Right renal cortex interstitium (tissue), 3 donors: ENCODE data around the gene STARD8. TPM values are rescaled to one million over a fixed set of nuclear protein-coding genes. Genes with fewer than 3 reads are reported as not detected.
"Not testable (repeated sequence)": the region's sequence is repeated elsewhere in the genome, so short reads cannot be mapped to it uniquely, and the experiment has no call there.

Experiments
- DNase-seq, 3 donors: peaks; one replicate each; pipeline ENCODE4 v3.0.0-alpha.2; 2013; ENCODE audit warnings: low read depth in 3 of 3, low spot score in 2 of 3
- polyA plus RNA-seq, 3 donors: library from polyadenylated mRNA; unstranded; fragments of 120-200 nt; gene quantifications; one replicate each; pipeline ENCODE4 v1.2.1, GENCODE V29; 2013; ENCODE audit not compliant: insufficient read length in 3 of 3

Gene STARD8
- polyA plus RNA-seq, 3 donors, result 16.3 to 19.3 (median 18.4) TPM

DNA sequence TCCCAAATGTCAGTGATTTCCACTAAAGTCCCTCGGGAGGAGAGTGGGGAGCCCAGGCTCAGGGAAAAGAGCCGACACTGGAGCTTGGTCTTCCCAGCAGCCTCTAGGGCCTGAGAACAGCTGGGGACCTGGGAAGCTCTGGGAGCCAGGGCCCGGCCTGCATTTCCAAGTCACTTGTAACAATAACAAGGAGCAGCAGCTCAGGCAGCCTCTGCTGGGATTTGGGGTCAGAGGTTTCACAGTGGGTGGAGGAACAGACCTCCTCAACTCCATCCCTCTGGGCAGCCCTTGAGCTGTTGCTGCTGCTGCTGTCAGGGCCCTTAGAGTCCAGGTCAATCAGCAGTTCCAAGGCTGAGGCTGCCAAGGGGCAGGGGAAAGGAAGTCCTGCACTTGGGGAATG, 11.1 kb downstream of the STARD8 start:
- no peak for DNase-seq

DNA sequence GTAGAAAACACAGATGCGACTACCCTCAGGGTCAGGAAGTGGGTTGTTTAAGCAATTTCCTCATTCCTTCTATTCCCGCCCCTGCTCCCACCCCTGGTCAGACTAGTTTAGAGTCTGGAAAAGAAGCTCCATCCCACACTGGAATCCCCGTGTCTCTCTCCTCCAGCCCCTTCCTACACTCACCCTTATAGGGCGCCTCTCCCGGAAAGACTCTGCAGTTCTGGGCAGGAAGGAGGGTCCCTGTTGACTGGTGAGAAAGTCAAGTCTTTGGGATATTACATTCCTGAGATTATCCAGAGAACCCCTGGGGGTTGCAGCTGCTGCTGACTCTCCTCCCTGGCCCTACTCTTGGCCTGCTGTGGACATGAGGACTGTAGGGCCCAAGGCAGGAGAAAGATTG, 11.9 kb downstream of the STARD8 start:
- DNase-seq, result no peak

- DNase-seq, result no peak
These were observed 12.3 kb downstream of the STARD8 start for GRCh38 chrX:68659786-68660185.

DNA sequence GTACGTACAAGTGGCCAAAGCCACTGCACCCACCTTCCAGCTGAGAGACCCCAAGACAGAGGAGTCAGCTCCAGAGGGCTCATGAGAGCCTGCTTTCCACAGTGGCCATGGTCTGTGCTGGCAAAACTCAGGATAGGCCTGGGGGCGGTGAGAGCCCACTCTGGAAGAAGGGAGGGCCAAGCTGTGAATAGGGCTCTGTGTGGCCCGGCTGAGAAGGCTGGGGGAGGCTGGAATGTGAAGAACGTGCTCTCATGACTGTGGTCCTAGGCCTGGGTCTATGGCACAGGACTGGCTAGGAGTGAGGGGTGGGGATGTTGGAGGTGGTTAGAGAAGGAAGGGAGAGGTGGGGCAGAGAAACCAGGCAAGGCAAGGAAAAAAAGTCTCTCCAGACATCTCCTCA, 13.3 kb downstream of the STARD8 start:
- DNase-seq, result no peak

DNA sequence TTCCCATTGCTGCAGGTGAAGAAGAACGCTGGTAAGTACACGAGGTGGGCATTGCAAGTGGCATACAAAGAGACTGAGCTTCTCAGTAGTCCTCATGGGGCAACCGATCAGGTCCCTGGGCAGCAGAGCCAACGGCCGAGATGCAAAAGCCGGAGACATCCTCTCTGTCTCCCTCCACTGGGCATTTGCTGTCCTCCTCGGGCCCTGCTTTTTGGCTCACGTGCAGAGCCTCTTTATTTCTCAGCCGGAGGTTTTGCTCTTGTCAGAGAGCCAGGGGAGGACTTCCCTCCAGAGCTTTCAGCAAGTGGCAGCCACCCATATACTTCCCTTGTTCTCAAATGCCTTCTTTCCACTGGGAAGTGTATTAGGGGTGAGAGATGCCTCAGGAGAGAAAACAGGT, 18.0 kb downstream of the STARD8 start:
- no peak for DNase-seq

GRCh38 chrX:68666580-68666979, 19.1 kb downstream of the STARD8 start:
- DNase-seq, result no peak

DNA sequence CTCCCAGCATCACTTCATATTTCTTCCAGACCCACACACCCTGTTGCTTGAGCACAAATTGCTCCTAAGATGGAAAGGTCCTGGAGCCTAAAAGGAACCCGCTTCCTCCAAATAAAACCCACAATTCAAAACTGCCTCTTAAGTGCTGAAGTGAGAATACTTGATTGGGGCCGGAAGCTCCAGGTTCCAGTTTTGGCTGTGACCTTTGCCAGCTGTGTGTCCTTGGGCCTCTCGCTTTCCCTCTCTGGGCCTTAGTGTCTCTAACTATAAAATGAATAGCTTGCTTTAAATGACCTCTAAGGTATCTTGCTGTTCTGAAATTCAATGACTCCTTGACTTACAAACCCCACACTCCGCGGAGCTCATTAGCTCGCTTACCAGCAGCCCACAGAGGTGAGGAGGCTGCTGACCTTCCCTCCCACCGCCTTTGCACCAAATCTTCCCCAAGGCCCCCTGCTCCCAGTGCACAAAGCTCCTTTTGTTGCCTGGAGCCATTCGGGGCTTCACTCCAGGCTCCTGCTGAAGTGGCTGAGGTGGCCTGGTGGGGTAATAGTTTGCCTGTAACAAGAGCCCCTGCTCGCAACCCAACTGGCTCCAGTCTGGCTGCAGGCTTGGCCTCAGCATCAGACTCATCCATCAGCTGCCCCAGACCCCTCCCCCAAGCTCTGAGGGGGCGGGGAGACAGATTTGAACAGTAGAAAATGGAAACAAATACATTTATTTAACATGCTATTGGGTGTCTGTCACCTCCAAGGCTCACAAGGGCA, 21.8 kb downstream of the STARD8 start:
- no peak for DNase-seq

GRCh38 chrX:68669871-68670270, 22.4 kb downstream of the STARD8 start:
- no peak for DNase-seq

GRCh38 chrX:68671221-68671620, 23.8 kb downstream of the STARD8 start:
- DNase-seq, result no peak

GRCh38 chrX:68672581-68673318, 25.3 kb downstream of the STARD8 start:
- no peak for DNase-seq

GRCh38 chrX:68675571-68675970, 28.1 kb downstream of the STARD8 start:
- no peak for DNase-seq

GRCh38 chrX:68676335-68676734, 28.9 kb downstream of the STARD8 start:
- no peak for DNase-seq

DNA sequence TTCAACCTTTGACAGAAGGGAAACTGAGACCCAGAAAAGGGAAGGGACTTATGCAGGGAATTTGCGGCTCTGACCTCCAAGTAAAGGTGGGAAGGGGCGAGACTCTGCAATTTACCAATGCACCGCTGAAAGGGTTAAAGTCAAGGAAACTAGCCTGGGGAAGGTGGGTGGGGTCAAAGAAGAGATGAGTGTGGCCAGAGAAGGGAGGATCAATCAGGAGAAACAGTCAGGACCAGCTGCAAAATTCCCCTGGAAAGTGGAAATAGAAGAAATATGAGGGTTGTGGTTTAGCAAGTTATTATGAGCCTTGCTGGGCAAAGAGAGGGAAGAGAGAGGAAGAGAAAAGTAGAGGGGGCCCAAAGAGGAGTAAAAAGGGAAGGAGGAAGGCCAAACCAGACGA, 30.5 kb downstream of the STARD8 start:
- DNase-seq, result no peak

GRCh38 chrX:68681443-68681941, 34.0 kb downstream of the STARD8 start:
- DNase-seq, result no peak

GRCh38 chrX:68682790-68683189, 35.3 kb downstream of the STARD8 start:
- DNase-seq, result no peak

DNA sequence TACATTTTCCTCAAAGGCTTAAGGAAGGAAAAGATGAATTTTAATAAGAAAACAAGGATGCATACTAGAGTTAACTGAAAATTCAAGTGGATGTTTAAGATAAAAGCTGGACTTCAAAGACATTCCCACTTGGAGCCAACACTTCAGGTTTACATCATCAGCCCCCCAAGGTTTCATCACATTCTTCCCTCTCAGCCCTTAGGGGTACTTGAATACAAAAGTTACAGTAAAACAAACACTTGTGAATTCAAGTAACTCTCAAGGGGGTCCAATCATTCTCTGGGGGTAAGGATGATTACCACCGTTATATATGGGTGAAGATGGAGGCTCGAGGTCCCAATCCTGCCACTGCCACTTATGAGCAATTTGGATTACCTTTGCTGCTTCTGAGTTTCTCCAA, 36.1 kb downstream of the STARD8 start:
- no peak for DNase-seq

DNA sequence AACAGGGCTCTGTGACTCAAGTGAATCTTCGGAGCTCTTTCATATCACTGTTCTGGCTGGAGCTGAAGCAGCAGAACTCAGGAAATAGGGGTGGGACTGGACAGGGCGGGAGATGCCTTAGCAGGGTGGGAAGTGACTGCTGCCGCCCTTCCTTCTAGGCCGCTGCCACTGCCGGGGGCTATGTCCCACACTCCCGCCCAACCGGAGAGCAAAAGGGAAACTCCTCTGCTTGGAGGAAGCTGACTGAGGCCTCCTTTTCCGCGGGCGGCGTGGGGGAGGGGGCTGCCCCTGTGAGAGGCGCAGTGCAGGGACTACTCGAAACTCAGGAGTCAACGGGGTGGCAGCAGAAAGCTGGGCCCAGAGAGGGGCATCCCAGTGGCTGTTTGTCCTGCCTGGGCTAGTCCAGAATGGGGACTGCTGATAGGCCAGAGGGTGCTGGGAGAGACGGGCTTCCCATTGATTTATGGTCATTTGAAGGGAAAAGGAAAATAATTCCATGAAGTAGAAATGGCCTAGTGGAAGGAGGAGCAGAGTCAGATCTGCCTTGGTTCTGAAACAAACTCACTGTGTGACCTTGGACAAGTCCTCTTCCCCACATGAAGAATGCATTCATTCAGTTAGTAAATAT, 36.9 kb downstream of the STARD8 start:
- DNase-seq, result no peak

- DNase-seq, result no peak
These were observed 37.4 kb downstream of the STARD8 start for GRCh38 chrX:68684919-68685304.

GRCh38 chrX:68685685-68686084, 38.2 kb downstream of the STARD8 start:
- DNase-seq, result no peak

GRCh38 chrX:68686097-68686977, 38.9 kb downstream of the STARD8 start:
- DNase-seq, result no peak

GRCh38 chrX:68688931-68689330, 41.5 kb downstream of the STARD8 start:
- DNase-seq, result not testable (repeated sequence)
